ENCODE measurements around the gene IRX4.
"Not testable (repeated sequence)": the region's sequence is repeated elsewhere in the genome, so short reads cannot be mapped to it uniquely, and the experiment has no call there.

The IRX4 gene

DNA sequence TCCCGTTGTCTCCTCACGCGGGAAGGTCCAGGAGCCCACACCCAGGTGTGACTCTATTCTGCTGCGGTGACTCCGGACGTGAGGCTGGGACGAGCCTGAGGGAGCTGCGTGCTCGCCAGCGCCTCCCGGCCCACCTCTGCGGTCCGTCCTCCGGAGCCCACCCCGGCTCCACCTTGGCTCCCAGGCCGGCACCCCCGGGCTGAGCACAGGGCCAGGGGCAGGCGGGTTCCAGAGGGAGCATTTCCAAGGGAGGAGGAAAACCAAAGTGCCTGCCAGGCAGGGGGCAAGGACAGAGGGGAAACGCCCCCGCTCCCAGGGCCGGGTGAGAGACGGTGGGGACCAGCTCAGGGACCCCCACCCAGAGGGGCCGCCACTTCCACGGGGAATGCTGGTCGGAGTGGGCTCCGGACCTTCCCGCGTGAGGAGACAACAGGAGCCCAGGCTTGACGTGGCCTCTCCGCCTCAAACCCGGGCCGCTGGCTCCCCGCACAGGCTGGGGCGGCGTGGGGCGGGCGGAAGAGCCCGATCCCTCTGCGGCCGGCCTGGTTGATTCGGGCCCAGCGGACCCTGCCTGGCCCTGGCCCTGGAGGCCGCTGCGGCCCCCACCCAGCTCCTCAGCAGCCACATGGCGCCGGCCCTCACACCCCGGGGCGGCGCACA is 26.0 kb downstream of the IRX4 start:
- DNase-seq = no peak

DNA sequence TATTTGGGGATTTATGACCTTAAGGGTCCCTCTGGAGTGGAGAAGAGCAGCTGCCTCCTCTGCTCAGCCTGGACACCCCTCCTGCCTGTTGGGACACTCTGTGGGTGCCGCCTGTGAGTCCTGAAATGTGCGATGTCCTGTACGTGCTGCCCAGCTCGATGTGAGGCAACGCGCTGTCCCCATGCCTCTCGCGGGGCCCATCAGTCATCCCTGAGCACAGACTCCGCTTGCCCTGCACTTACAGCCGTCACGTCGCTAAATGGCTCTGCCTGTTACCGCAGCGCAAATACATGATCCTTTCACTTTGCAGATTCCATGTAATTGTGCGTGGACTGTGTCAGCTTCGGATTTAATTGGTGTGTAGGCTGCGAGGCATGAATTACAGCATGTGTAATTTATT is 27.1 kb downstream of the IRX4 start:
- no peak for DNase-seq

DNA sequence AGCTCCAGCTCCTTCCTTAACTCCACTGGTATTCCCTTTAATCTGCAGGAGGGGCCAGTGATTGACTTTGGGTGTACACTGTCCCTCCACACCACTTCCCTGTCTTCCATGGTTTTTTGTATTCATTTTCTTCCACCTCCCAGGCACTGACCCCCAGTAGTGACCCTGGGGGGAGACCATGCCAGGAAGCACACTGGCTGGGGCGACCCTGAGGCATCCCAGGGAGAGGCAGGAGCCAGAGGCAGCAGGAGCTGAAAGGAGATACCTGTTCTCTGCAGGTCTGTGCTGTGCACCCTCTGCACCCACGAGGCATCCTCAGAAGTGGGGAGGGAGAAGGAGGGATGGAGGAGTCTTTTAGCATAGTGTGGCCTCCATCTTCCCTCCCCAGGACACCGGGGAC is 27.6 kb downstream of the IRX4 start:
- DNase-seq = no peak

- DNase-seq = no peak
Measured at GRCh38 chr5:1853531-1853930, 29.2 kb downstream of the IRX4 start.

DNA sequence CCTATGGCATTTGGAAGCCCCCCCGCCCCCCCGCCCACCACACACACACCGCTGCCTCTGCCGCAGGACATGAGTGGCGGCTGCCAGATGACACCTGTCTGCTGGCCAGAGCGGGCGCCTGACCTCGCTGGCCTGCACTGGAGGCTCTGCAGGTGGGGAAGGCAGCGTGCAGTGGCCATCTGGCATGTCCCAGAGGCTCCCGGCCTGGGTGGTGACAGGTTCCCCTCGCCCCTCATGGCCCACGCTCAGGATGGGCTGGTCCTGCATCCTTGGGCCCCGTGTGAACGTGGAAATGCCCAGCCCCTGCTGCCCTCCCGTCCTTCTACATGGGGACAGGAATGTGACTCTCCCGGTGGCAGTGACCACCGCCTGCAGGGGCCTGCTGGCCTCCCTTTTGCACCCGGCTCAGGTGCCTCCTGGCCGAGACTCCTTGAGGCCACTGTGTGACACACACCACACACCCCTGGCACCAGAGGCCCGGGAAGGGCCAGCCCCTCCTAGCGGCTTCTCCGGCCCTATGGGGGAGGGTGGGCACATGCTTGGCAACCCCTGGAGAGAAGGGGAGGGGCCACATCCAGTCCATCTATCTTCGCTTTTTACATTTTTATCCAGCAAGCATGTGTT is 30.3 kb downstream of the IRX4 start:
- no peak for DNase-seq

DNA sequence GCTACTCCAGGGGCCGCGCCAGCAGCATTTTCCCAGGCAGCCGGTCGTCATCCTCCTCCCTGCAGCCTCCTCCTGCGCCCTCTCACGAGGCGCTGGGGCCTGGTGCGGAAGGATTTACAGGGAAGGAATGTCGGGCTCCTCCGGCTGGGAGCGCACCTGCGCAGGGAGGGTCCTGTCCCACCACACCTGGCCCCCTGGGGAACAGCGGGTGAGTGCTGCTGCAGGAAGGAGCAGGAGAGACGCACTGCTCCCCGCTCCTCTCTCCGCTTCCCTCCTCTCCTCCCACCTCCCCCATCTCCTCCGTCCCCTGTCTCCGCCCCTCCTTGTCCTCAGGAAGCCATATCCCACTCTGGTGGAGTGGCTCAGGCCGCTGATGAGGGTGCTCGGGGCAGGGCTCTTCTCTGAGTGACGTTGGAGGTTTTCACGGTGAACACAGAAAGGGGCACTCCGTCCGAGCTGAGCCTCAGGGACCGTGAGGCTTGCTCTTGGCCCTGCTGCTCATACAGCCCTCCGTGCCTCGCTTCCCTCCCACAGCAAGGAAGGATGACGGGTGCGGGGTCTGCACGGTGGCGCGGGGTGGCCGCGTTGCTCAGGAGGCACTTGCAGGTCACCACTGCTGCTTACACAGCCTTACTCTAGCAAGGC is 31.3 kb downstream of the IRX4 start:
- DNase-seq = no peak

GRCh38 chr5:1850324-1851154 is 32.2 kb downstream of the IRX4 start:
- no peak for DNase-seq

- DNase-seq = no peak
Measured at GRCh38 chr5:1847611-1848010, 35.1 kb downstream of the IRX4 start.

GRCh38 chr5:1847056-1847455 is 35.7 kb downstream of the IRX4 start:
- DNase-seq = no peak

DNA sequence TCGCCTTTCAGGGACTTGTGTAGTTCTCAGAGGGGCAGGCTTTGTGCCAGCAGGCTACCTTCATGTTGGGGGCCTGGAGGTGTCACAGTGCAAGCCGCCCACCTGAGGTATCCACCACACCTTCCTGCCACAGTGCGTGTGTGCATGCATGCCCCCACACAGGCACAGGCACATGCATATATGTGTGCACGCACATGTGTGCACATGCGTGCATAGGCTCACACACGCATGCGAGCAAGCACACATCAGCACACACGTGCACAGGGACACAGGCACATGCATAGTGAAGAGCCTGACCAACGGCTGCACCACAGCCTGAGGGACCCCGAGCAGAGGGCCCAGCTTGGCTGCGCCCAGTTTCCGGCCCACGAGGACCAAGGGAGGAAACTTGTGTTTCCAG is 36.1 kb downstream of the IRX4 start:
- no peak for DNase-seq

GRCh38 chr5:1845696-1846095 is 37.0 kb downstream of the IRX4 start:
- no peak for DNase-seq

GRCh38 chr5:1844708-1845436 is 37.9 kb downstream of the IRX4 start:
- DNase-seq = no peak

DNA sequence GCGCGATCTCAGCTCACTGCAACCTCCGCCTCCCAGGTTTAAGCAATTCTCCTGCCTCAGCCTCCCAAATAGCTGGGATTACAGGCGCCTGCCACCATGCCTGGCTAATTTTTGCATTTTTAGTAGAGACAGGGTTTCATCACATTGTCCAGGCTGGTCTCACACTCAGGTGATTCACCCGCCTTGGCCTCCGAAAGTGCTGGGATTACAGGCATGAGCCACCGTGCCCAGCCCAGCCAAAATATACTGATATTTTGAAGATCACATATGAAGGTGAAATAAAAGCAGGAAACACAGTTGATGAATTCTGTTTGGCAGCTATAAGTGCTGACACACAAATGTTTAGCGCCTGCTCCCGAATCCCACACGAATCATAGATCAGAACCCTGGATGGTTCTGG is 39.0 kb downstream of the IRX4 start:
- DNase-seq = not testable (repeated sequence)

- no peak for DNase-seq
Measured at GRCh38 chr5:1842004-1842819, 40.5 kb downstream of the IRX4 start.

DNA sequence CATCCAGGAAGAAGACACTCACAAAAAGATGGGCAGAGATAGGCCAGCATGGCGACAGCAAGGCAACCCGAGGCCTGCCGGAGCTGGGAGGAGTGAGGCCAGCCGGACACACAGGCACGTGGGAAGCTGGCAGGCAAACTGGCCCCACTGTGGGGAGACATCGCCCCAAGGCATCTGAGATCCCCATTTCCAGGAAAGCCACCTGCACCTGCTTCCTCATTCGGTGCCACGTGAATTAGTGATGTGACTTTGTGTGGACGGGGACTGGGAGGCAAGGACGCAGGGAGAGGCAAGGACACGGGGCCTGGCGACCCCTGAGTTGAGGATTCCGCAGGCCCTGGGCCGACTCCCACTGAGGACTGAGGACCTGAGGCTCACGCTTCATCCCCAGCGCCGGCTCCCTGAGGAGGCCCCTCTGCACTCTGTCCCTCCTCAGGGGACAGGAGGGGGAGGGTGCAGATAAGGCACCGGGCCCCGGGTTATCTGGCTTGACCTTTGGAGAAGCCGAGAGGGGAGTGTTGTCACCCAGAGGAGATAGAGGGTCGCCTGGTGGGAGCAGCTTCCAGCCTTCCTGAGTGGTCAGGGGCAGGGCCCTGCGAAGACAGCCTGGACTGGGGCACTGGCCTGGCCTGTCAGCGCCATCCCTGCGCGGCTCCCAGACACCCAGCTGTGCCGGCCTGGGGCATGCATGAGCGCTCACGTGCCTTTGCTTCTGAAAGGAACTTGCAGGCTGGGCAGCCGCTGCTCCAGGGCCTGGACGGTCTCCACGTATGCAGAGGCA is 41.8 kb downstream of the IRX4 start:
- no peak for DNase-seq

GRCh38 chr5:1840071-1840547 is 42.6 kb downstream of the IRX4 start:
- DNase-seq = no peak

- DNase-seq = no peak
Measured at GRCh38 chr5:1838013-1838412, 44.7 kb downstream of the IRX4 start.

- DNase-seq = no peak
Measured at GRCh38 chr5:1836891-1837880, 45.5 kb downstream of the IRX4 start.

GRCh38 chr5:1836176-1836890 is 46.4 kb downstream of the IRX4 start:
- DNase-seq = no peak

Data from KG1 (cell line).